ENCODE measurements around the gene RBM45. TPM values are rescaled to one million over a fixed set of nuclear protein-coding genes. Genes with fewer than 3 reads are reported as not detected.

Gene RBM45
- total RNA-seq, 1 experiment from 2014 or later: 13.6 TPM

GRCh38 chr2:178070824-178071223 is 41.4 kb upstream of the RBM45 start:
- H3K9me3 Mint-ChIP-seq (ENCODE audit: unreplicated experiment): no peaks in the 10 kb centered on the region
- ChIA-PET POLR2A (no interaction called here), CTCF (no interaction called here)
- intact Hi-C loops (cut with micrococcal nuclease; ENCODE audit: unreplicated experiment): no loop called here
- no peak overlapping the region for H3K27ac Mint-ChIP-seq (ENCODE audit: unreplicated experiment)
- Histone ChIP-seq H3K36me3 (ENCODE audit: control insufficient read depth, insufficient read depth, low read length) (no peaks in the 10 kb centered on the region), H3K4me1 (peaks cover 7% of the 10 kb centered on the region; the same call in 1 of the 2 replicates), H3K9me3 (no peaks in the 10 kb centered on the region), H3K27me3 (replicated peaks; ENCODE audit: control insufficient read depth, insufficient read depth, low read length) (no peaks in the 10 kb centered on the region), H3K4me3 (ENCODE audit: low read depth, low read length) (no peak overlapping the region)
- no peak overlapping the region for H3K4me3 Mint-ChIP-seq (ENCODE audit: unreplicated experiment)
- no TSS peak for BruUV-seq (replicated peaks)
- TF ChIP-seq CTCF (IDR thresholded peaks at IDR 0.05; ENCODE audit: insufficient read depth in 1 of 2, low read depth in 1 of 2, low read length in 1 of 2, severe bottlenecking in 1 of 2, unreplicated experiment in 1 of 2): no peak
- no peaks in the 10 kb centered on the region for H3K36me3 Mint-ChIP-seq (ENCODE audit: insufficient read depth, unreplicated experiment)
- peaks cover 11% of the 10 kb centered on the region for H3K27me3 Mint-ChIP-seq (ENCODE audit: insufficient read depth, unreplicated experiment)
- DNase-seq: no peak
- peaks cover 23% of the 10 kb centered on the region for H3K4me1 Mint-ChIP-seq (ENCODE audit: low read depth, unreplicated experiment)

- Mint-ChIP-seq H3K4me3 (ENCODE audit: unreplicated experiment) (peak overlapping the region; percentile 87), H3K27ac (ENCODE audit: unreplicated experiment) (no peak overlapping the region), H3K4me1 (ENCODE audit: low read depth, unreplicated experiment) (peaks cover 23% of the 10 kb centered on the region), H3K27me3 (ENCODE audit: insufficient read depth, unreplicated experiment) (peaks cover 11% of the 10 kb centered on the region), H3K36me3 (ENCODE audit: insufficient read depth, unreplicated experiment) (no peaks in the 10 kb centered on the region), H3K9me3 (ENCODE audit: unreplicated experiment) (no peaks in the 10 kb centered on the region)
- BruUV-seq (replicated peaks): no TSS peak
- no peaks in the 10 kb centered on the region for H3K36me3 ChIP-seq (ENCODE audit: control insufficient read depth, insufficient read depth, low read length)
- ChIA-PET POLR2A (no interaction called here), CTCF (no interaction called here)
- H3K9me3 ChIP-seq: no peaks in the 10 kb centered on the region
- DNase-seq: no peak
- intact Hi-C loops (cut with micrococcal nuclease; ENCODE audit: unreplicated experiment): loop anchor here (1.0 kb wide), 1 partner anchor 38 kb away; no protein-coding TSS in a partner anchor
- TF ChIP-seq CTCF (IDR thresholded peaks at IDR 0.05; ENCODE audit: insufficient read depth in 1 of 2, low read depth in 1 of 2, low read length in 1 of 2, severe bottlenecking in 1 of 2, unreplicated experiment in 1 of 2): no peak
- H3K27me3 ChIP-seq (replicated peaks; ENCODE audit: control insufficient read depth, insufficient read depth, low read length): no peaks in the 10 kb centered on the region
- H3K4me1 ChIP-seq: peaks cover 7% of the 10 kb centered on the region; the same call in 1 of the 2 replicates
- peak overlapping the region; percentile 48; the same call in 1 of the 2 replicates for H3K4me3 ChIP-seq (ENCODE audit: low read depth, low read length)
Observed at GRCh38 chr2:178072000-178072382, 40.2 kb upstream of the RBM45 start.

- TSS peak; percentile 38 for BruUV-seq (replicated peaks)
- Mint-ChIP-seq H3K9me3 (ENCODE audit: unreplicated experiment) (no peaks in the 10 kb centered on the region), H3K27ac (ENCODE audit: unreplicated experiment) (peak within 1 kb of the TSS; percentile 60), H3K4me1 (ENCODE audit: low read depth, unreplicated experiment) (peaks cover 23% of the 10 kb centered on the region), H3K27me3 (ENCODE audit: insufficient read depth, unreplicated experiment) (peaks cover 16% of the 10 kb centered on the region), H3K4me3 (ENCODE audit: unreplicated experiment) (peak within 1 kb of the TSS; percentile 87), H3K36me3 (ENCODE audit: insufficient read depth, unreplicated experiment) (no peaks in the 10 kb centered on the region)
- DNase-seq: peak; percentile 89 to 94
- intact Hi-C loops (cut with micrococcal nuclease; ENCODE audit: unreplicated experiment): loop anchor here (1.0 kb wide), 1 partner anchor 38 kb away; no protein-coding TSS in a partner anchor
- H3K27me3 ChIP-seq (replicated peaks; ENCODE audit: control insufficient read depth, insufficient read depth, low read length): no peaks in the 10 kb centered on the region
- ChIA-PET POLR2A (no interaction called here), CTCF (no interaction called here)
- H3K4me1 ChIP-seq: peaks cover 7% of the 10 kb centered on the region; the same call in 1 of the 2 replicates
- H3K4me3 ChIP-seq (ENCODE audit: low read depth, low read length): peak within 1 kb of the TSS; percentile 48
- no peak for TF ChIP-seq CTCF (IDR thresholded peaks at IDR 0.05; ENCODE audit: insufficient read depth in 1 of 2, low read depth in 1 of 2, low read length in 1 of 2, severe bottlenecking in 1 of 2, unreplicated experiment in 1 of 2)
- no peaks in the 10 kb centered on the region for H3K9me3 ChIP-seq
- H3K36me3 ChIP-seq (ENCODE audit: control insufficient read depth, insufficient read depth, low read length): no peaks in the 10 kb centered on the region
Observed at GRCh38 chr2:178072383-178073301, 39.6 kb upstream of the RBM45 start, which contains the start of gene PDE11A. Gene PDE11A (minus strand): TSS chr2:178072777. CDS start chr2:178072437, 340 bp downstream.
